ENCODE results near the gene PTPRB.

DNA sequence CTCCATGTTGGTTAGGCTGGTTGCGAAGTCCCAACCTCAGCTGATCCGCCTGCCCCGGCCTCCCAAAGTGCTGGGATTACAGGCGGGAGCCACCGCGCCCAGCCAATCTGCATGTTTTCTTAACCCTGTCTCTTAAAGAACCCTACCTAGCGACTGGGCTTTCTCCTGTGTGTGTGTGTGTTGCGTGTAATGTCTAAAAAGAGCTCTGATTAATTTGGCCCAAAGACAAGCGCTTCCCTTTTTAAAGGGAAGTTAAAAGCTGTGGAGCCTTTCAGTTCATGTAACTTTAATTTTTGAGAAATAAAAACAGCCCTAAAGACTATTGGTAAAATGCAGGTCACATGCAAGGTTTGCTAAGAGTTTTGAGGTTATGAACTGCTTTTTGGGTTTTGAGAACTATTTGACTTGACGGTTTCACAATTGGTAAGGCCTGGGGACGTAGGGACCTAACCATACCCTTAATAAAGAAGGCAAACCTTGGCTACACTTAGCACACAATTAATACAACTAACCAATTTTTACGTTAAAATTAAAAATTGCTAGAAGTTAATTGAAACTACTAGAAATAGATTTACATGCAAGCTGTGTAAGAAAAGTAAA, 167.9 kb downstream of the PTPRB start:
- TF ChIP-seq, protein P1, sequence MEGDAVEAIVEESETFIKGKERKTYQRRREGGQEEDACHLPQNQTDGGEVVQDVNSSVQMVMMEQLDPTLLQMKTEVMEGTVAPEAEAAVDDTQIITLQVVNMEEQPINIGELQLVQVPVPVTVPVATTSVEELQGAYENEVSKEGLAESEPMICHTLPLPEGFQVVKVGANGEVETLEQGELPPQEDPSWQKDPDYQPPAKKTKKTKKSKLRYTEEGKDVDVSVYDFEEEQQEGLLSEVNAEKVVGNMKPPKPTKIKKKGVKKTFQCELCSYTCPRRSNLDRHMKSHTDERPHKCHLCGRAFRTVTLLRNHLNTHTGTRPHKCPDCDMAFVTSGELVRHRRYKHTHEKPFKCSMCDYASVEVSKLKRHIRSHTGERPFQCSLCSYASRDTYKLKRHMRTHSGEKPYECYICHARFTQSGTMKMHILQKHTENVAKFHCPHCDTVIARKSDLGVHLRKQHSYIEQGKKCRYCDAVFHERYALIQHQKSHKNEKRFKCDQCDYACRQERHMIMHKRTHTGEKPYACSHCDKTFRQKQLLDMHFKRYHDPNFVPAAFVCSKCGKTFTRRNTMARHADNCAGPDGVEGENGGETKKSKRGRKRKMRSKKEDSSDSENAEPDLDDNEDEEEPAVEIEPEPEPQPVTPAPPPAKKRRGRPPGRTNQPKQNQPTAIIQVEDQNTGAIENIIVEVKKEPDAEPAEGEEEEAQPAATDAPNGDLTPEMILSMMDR (IDR thresholded peaks at IDR 0.05; ENCODE audit: low read depth, low read length, poor library complexity, severe bottlenecking), result no peak
- TF ChIP-seq EZH2phosphoT487 (IDR thresholded peaks at IDR 0.05; ENCODE audit: borderline replicate concordance, low read length), result no peak

Data from DOHH2 (cell line).